Stimulated activated CD4-positive, alpha-beta T cell treated with anti-CD3 and anti-CD28 coated beads, Interleukin-4, amount 100 ng/mL, for 1 hour (primary cell): ENCODE measurements around the gene THEM5.

ENCODE experiments used
- DNase-seq: peaks from one replicate; pipeline ENCODE4 v3.0.0-alpha.2; 2020

THEM5 gene

DNA sequence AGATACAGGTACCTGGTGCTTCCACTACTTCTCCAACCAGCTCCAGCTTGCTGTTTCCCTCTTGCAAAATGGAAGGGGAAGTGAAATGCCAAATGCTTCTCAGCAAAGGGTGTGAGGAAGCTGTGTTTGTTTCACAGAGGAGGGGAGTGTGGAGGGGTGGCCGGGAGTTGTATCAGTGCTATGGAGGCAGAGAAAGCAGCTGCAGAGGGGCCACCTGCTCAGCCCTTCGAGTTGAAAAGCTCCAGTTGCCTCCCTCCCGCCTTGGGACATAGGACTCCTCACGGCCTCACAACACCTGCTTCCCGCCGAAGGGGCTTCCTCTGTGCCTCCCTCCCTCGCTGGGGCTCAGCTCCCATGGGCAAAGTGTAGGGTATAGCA is 36.2 kb downstream of the THEM5 start:
- DNase-seq = no peak

GRCh38 chr1:151816548-151817352 is 36.8 kb downstream of the THEM5 start:
- no peak for DNase-seq

DNA sequence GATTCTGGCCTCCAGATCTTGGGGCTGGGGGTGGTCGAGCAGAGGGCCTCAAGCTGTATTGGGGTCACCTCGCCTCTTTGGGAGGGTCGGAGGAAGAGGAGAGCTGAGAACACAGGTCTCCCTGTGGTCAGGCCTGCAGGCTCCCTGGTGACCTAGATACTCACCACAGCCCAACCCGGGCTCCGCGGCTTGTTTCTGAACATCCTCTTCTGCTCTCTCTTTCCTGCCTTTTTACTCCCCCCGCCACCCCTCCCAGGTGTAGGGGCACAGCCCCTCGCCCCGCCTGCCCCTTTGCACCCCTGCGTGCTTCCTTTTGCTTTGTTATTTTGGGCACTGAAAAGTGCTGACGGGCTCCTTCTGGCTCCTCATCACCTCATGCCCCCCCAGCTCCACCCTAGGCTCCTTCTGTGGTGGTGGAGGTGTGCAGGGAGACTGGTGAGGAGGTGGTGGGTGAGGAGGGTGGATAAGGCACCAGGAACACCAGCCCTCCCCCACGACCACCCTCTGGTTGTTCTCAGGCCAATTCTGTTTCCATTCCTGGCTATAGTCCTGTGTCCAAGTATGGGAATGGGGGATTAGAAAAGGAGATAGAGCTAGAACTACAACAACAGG is 37.7 kb downstream of the THEM5 start:
- no peak for DNase-seq

DNA sequence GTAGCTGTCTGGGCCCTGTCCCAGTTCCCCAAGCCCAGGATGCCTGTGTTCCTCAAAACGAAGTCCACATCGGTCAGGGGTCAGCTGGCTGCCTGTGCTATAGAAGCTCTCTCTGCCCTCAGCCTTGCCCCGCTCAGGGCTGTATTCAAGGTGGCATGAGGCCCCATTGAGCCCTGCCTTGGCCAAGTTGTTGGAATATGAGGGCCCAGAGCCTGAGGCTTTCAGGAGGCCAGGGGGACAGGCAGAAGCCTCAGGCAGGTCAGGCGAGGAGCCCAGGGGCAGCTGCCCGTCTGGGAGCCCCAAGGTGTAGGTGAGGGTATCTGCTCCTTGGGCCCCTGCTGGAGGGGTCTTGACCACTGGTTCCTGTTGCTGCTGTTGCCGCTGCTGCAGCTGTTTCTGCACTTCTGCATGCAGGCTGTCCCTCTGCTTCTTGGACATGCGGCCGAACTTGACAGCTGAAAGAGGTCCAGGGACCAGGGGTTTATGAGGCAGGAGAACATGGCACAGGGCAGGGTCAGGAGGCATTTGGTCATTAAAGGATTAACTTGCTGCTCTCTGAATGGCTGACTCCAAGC is 38.5 kb downstream of the THEM5 start:
- DNase-seq = no peak

- DNase-seq = no peak
Observed at GRCh38 chr1:151814426-151814825, 39.1 kb downstream of the THEM5 start.

DNA sequence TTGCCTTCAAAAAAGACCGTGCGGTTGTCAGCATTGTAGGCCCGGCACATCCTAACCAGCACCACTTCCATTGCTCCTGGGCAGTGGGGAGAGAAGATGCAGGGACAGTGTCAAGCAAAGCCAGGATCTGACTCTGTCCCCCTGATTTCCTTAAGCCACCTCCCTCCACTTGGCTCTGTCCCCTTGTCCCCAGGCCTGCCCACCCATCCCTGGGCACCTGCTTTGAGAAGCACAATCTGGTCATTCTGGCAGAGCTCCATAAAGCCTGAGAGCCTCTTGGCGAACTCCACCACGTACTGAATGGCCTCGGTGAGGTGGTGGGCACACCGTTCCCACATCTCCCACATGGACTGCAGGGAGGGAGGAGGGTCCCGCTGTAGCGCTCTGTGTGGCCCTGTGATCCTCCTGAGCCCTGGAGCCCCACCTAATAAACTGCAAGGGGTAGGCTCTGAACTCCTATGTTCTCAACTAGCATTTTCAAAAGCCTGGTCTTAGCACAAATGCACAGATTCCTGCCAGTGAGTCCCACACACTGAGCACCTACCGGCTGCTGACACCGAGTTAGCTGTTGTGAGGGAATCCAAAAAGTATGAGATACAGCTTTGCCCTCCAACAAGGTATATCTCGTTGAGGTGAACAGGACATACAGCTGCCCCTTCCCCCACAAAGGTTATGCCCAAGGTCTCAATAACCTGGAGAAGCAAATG is 40.1 kb downstream of the THEM5 start:
- DNase-seq = no peak

- DNase-seq = no peak
Observed at GRCh38 chr1:151811181-151811580, 42.3 kb downstream of the THEM5 start.

DNA sequence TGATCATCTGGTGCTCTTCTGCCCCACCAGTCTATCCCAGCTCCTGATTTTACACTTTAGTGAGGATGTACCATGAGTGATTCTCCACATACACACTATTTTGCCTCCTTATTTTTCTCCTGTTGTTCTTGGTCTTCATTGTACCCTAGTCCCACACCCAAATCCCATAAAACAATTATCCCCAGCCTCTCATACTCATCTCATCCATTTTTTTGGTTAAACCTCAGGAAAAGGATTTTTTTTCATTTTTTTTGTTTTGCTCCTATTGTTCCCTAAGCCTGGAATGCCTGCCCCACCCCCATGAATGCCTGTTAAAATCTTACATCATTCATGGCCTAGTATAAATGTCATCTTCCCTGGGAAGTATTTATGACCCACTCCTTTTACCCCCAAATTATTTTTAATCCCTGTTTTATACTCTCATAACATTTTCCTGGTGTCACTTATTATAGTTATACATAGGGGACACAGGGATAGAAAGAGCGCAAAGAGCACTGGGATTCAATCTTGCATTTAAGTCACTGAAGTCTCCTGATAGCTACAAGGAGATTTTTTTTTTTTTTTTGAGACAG is 43.4 kb downstream of the THEM5 start:
- no peak for DNase-seq

DNA sequence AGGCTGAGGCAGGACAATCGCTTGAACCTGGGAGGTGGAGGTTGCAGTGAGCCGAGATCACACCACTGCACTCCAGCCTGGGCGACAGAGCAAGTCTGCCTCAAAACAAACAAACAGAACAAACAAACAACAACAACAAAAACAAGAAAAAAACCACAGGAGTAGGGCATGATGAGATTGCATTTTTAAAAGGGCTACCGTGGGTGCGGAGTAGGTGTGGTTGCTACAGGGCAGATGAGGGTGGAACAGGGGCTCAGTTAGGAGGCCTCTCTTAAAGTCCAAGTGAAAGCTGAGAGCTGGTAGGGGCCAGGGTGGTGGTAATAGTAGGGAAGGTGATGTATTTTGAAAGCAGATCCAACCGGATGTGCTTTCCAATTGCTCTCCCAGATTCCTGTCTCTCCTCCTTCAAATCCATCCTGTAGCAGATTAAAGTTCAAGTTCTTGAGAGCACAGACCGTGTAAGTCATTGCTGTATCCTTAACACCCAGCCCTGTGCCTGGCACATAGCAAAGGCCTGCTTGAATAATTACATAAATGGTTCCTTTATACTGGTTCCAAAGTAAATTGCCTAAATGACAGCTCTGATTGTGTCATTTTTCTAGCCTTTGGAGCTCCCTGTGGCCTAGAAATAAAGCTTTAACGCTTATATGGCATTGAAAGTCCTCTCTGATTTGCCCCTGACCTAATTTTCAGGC is 44.1 kb downstream of the THEM5 start:
- DNase-seq = no peak

- DNase-seq = no peak
Observed at GRCh38 chr1:151807766-151808165, 45.7 kb downstream of the THEM5 start.

DNA sequence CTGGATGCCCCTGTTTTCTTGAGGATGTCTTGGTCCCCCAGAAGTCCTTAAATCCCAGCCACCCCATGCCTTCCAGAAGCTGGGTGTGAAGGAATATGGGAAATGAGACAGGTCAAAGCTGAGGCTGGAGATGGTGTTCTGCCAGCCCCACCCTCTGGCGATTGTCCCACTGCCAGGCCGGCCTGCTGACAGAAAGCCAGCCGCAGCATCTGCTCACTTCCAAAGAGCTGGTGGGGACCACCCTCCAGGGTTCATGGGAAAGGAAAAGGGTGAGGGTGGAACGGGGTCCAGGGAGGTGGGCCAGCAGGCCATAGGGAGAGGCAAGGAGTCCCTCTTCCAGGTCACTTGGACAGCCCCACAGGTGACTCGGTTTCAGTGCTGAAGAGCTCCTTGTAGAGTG is 46.4 kb downstream of the THEM5 start:
- DNase-seq = no peak

DNA sequence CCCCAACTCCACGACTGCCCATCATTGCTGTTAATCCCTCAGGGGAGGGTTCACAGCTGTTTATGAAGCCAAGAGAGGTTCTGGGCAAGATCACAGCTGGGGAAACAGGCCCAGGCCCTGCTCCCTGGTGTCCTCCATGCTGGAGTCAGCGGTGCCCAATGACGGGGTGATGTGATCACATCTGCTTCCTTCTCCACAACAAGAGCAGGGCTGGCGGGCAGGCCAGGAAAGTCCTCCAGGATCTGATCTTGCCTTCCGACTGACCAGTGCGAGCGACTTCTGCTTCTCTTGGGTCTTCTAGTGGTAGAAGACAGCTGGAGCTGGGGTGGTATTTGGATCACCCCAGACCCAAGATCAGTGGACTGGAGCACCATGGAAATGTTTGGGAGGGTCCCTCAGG is 47.3 kb downstream of the THEM5 start:
- DNase-seq = no peak

- no peak for DNase-seq
Observed at GRCh38 chr1:151805066-151805820, 48.3 kb downstream of the THEM5 start, which contains the start of gene LINGO4. Gene LINGO4 (minus strand): TSS chr1:151805419. CDS start chr1:151802704, 2,715 bp downstream.

DNA sequence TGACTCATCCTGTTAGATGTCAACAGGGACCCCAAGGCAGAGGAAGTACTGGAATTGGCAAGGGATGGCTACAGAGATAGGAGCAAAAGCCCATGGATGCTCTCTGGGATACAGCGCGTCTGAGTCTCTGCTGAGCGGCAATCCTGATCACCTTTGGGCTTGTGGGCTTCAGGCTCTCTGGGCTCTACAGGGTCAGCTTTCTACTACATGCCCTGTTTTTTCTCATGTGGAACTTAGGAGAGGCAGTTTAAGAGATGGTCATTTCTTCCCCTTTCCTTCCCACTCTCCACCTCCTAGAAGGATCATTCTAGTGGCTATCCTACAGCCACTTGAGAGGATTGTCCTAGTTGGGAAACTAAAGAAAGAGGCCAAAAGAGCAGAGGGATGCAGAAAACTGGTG is 49.6 kb downstream of the THEM5 start:
- no peak for DNase-seq

GRCh38 chr1:151803164-151803563 is 50.3 kb downstream of the THEM5 start:
- DNase-seq = no peak

DNA sequence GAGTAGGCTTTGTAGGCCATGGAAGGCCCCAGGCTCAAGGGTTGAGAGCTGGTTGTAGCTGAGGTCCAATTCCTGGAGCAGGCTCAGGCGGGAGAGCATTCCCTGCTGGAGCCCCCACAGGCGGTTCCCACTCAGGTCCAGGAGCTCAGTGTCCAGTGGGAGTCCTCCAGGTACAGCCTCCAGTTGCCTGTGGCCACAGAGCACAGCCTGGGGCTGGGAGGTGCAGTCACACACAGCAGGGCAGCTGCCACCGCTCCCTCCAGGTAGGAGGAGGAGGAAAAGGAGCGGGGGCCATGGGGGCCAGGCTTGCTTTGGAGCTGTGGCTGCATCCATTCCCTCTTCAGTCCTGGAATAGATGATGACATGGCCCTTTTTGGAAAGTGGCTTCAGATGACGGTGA is 51.1 kb downstream of the THEM5 start:
- no peak for DNase-seq

DNA sequence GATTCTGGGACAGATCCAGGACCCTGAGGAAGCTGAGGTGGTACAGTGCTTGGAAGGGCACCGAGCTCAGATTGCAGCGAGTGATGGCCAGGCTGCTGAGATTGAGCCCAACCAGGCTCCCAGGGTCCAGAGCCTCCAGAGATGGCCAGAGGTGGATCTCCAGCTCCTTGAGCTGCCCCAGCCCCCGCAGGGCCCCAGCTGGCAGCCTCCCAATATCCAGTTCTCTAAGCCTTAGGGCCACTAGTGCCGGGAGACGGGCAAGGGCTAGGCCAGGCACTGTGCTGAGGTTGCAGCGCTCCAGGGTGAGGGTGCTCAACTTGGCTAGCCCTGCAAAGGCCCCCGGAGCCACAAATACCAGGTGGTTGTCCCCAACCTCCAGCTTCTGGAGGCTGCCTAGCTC is 51.7 kb downstream of the THEM5 start:
- no peak for DNase-seq

- no peak for DNase-seq
Observed at GRCh38 chr1:151801310-151801820, 52.1 kb downstream of the THEM5 start.

DNA sequence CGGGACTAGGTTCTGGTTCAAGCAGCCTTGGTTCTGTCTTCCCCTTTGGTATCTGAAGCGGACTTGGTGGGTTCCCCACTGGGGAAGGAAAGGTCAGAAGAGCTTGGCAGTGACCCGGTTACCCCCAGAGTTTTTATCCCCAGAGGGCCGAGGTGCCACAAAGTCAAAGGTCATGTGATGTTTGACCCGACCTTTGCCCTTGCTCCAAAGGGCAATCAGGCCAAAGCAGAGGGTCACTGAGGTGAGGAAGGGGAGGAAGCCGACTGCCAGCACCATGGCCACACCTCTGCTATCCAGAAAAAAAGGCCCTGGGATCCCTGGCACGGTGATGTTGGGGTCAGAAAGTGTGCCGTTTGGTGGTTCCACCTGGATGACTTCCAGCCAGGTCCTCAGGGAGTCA is 52.7 kb downstream of the THEM5 start:
- DNase-seq = no peak

- no peak for DNase-seq
Observed at GRCh38 chr1:151799179-151800022, 54.1 kb downstream of the THEM5 start.

DNA sequence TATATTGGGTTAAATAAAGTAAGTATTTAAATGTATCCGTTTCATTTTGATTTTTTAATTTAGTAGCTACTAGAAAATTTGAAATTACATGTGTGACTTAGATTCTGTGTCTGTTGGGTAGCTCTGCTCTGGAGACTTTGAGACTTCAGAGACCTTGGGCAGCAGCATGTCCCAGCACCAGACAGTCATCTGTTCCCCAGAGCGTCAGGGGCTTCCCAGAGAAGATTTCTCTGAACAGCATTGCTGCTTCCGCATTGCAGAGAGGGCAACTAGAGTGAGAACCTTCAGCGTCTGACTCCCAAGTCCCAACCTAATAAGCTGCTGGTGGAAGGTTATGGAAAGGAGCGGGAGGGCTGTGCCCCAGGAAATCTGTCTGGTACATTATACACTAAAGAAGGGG is 54.9 kb downstream of the THEM5 start:
- DNase-seq = no peak
